Keratinocyte (primary cell): ENCODE results near the gene BARD1.

Experiments
- CTCF ChIP-seq, 3 experiments: IDR thresholded peaks in 1 of 3; conservative IDR thresholded peaks in 1 of 3; optimal IDR thresholded peaks in 1 of 3; 2 replicates in 2 of 3; 3 replicates in 1 of 3; pipeline versions ENCODE3 to v1.5.1; 2011; ENCODE audit warnings: low read length in 3 of 3, mild to moderate bottlenecking in 3 of 3, moderate library complexity in 2 of 3, control low read depth in 1 of 3, inconsistent platforms in 1 of 3; ENCODE audit not compliant: insufficient read depth in 2 of 3; ENCODE audit errors: extremely low read depth in 1 of 3
- EZH2 ChIP-seq: IDR thresholded peaks from one replicate; pipeline ENCODE4 v1.6.1; 2012; ENCODE audit warnings: inconsistent platforms, mild to moderate bottlenecking, low read length, moderate library complexity

GRCh38 chr2:214800180-214800579, 9.3 kb downstream of the BARD1 start:
- TF ChIP-seq EZH2: no peak
- no peak for TF ChIP-seq CTCF (optimal IDR thresholded peaks at IDR 0.05 in 1 of 3, IDR thresholded peaks at IDR 0.05 in 1 of 3, conservative IDR thresholded peaks at IDR 0.05 in 1 of 3; ENCODE audit: extremely low read depth in 1 of 3, insufficient read depth in 2 of 3, low read length in 3 of 3)
